OCI-LY1 (cell line): ENCODE data around the gene DYNLT4.
A peak's percentile ranks its signal among the peaks of the same experiment; 100 is the strongest.
"Not testable (repeated sequence)": the region's sequence is repeated elsewhere in the genome, so short reads cannot be mapped to it uniquely, and the experiment has no call there.

Experiments used
- H2AFZ ChIP-seq: fragments of 200-600 bp; sonication (generic), shearing (Covaris generic); 2 replicates; pipeline ENCODE4 v1.6.0; 2014; ENCODE audit warnings: antibody characterized with exemption, mild to moderate bottlenecking, low read length
- H3F3A ChIP-seq: fragments of 200-600 bp; sonication (generic), shearing (Covaris generic); 2 replicates; pipeline ENCODE4 v1.6.0; 2014; ENCODE audit warnings: mild to moderate bottlenecking, antibody characterized with exemption, low read length, moderate library complexity; ENCODE audit not compliant: insufficient read depth
- H3K27ac ChIP-seq: fragments of 200-600 bp; sonication (generic); 2 replicates; pipeline ENCODE4 v1.5.1; 2014; ENCODE audit warnings: low read length, mixed run types, mild to moderate bottlenecking, low read depth; ENCODE audit not compliant: poor library complexity, severe bottlenecking
- H3K27me3 ChIP-seq: fragments of 200-600 bp; sonication (generic); 2 replicates; pipeline ENCODE4 v1.6.0; 2014; ENCODE audit warnings: antibody characterized with exemption, mild to moderate bottlenecking, low read length, moderate library complexity; ENCODE audit not compliant: insufficient read depth
- H3K36me3 ChIP-seq: fragments of 200-600 bp; sonication (generic); 2 replicates; pipeline ENCODE4 v1.6.1; 2014; ENCODE audit warnings: mild to moderate bottlenecking, antibody characterized with exemption, low read length, moderate library complexity, mixed read lengths; ENCODE audit not compliant: insufficient read depth
- H3K4me1 ChIP-seq: fragments of 200-600 bp; sonication (generic); 2 replicates; pipeline ENCODE4 v1.5.1; 2014; ENCODE audit warnings: mild to moderate bottlenecking, low read length, moderate library complexity; ENCODE audit not compliant: insufficient read depth, severe bottlenecking
- H3K4me2 ChIP-seq: fragments of 200-600 bp; sonication (generic), shearing (Covaris generic); 2 replicates; pipeline ENCODE4 v1.6.1; 2014; ENCODE audit warnings: low read length
- H3K4me3 ChIP-seq: fragments of 200-600 bp; sonication (generic); 2 replicates; pipeline ENCODE4 v1.5.1; 2014; ENCODE audit warnings: low read length, low read depth, mild to moderate bottlenecking, mixed read lengths; ENCODE audit not compliant: poor library complexity, severe bottlenecking
- H3K79me2 ChIP-seq: fragments of 200-600 bp; shearing (Covaris generic); 2 replicates; pipeline ENCODE4 v1.6.1; 2016; ENCODE audit warnings: mixed run types, low read length, mixed read lengths; ENCODE audit not compliant: insufficient read depth
- H3K9ac ChIP-seq: fragments of 200-600 bp; sonication (generic), shearing (Covaris generic); 2 replicates; pipeline ENCODE4 v1.6.1; 2014; ENCODE audit warnings: mild to moderate bottlenecking, low read length, mixed read lengths
- H3K9me2 ChIP-seq: fragments of 200-600 bp; sonication (generic), shearing (Covaris generic); 2 replicates; pipeline ENCODE4 v1.6.1; 2014; ENCODE audit warnings: low read depth, mild to moderate bottlenecking, low read length, mixed read lengths
- H3K9me3 ChIP-seq: fragments of 200-600 bp; shearing (Covaris generic); 2 replicates; pipeline ENCODE4 v1.6.1; 2014; ENCODE audit warnings: low read length, mixed read lengths
- H4K20me1 ChIP-seq: fragments of 200-600 bp; sonication (generic), shearing (Covaris generic); 2 replicates; pipeline ENCODE4 v1.6.0; 2016; ENCODE audit warnings: mild to moderate bottlenecking, low read length; ENCODE audit not compliant: insufficient read depth
- EZH2 ChIP-seq: fragments of 200-600 bp; sonication (generic), shearing (Covaris generic); IDR thresholded peaks from 2 replicates; pipeline ENCODE4 v1.8.0; 2017; ENCODE audit warnings: borderline replicate concordance, mixed run types, mild to moderate bottlenecking, antibody characterized with exemption, low read length, moderate library complexity, mixed read lengths
- TF ChIP-seq, protein P1 (sequence below): fragments of 200-600 bp; sonication (generic), shearing (Covaris generic); IDR thresholded peaks from 2 replicates; pipeline ENCODE4 v1.5.1; 2017; ENCODE audit warnings: mild to moderate bottlenecking, antibody characterized with exemption, low read length, moderate library complexity, mixed read lengths

Gene DYNLT4

DNA sequence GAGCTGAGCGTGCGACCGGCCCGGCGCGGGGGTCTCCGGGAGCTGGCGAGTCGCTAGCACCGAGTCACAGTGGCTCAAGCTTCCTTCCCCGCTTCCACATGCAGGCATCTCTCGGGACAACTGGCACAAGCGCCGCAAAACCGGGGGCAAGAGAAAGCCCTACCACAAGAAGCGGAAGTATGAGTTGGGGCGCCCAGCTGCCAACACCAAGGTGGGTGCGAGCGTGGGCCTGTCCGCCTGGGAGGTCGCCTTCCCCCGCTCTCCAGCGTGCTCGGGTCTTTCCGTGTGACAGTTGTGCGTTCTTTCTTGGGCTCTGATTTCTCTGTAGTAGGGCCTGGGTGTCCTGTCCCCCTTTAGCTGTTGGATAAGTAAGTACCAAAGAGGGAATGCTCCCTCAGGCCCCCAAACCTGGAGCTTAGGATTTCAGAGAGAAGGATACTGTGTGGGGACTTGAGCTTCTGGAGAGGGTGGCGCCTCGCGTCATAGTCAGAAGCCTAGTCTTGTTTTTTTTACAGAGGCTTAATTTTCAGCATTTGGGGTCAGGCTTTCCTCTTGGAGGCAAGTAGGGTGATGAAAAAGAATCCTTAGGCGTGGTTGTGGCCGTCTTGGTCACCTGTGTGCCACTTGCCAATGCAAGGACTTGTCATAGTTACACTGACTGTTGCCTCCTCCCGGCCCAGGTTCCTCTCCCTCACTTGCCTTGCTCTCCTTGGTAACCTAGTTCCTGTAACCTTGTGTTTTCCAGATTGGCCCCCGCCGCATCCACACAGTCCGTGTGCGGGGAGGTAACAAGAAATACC is 31.0 kb downstream of the DYNLT4 start:
- peaks cover 10% of the 10 kb centered on the region; the same call in 1 of the 2 replicates for H3F3A ChIP-seq
- peaks cover 16% of the 10 kb centered on the region for H3K79me2 ChIP-seq
- H3K4me3 ChIP-seq = peak overlapping the region; percentile 92
- H3K9me3 ChIP-seq = no peaks in the 10 kb centered on the region
- peak overlapping the region; percentile 94 for H3K9ac ChIP-seq
- peaks cover 30% of the 10 kb centered on the region for H3K4me1 ChIP-seq
- no peaks in the 10 kb centered on the region for H4K20me1 ChIP-seq
- H3K36me3 ChIP-seq = peaks cover 55% of the 10 kb centered on the region
- peak overlapping the region; percentile 84 for H3K4me2 ChIP-seq
- H3K9me2 ChIP-seq = no peaks in the 10 kb centered on the region
- peak overlapping the region; percentile 82 for H3K27ac ChIP-seq
- H2AFZ ChIP-seq = no peak overlapping the region
- TF ChIP-seq, protein P1, sequence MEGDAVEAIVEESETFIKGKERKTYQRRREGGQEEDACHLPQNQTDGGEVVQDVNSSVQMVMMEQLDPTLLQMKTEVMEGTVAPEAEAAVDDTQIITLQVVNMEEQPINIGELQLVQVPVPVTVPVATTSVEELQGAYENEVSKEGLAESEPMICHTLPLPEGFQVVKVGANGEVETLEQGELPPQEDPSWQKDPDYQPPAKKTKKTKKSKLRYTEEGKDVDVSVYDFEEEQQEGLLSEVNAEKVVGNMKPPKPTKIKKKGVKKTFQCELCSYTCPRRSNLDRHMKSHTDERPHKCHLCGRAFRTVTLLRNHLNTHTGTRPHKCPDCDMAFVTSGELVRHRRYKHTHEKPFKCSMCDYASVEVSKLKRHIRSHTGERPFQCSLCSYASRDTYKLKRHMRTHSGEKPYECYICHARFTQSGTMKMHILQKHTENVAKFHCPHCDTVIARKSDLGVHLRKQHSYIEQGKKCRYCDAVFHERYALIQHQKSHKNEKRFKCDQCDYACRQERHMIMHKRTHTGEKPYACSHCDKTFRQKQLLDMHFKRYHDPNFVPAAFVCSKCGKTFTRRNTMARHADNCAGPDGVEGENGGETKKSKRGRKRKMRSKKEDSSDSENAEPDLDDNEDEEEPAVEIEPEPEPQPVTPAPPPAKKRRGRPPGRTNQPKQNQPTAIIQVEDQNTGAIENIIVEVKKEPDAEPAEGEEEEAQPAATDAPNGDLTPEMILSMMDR = no peak
- TF ChIP-seq EZH2 = no peak
- H3K27me3 ChIP-seq = no peaks in the 10 kb centered on the region

DNA sequence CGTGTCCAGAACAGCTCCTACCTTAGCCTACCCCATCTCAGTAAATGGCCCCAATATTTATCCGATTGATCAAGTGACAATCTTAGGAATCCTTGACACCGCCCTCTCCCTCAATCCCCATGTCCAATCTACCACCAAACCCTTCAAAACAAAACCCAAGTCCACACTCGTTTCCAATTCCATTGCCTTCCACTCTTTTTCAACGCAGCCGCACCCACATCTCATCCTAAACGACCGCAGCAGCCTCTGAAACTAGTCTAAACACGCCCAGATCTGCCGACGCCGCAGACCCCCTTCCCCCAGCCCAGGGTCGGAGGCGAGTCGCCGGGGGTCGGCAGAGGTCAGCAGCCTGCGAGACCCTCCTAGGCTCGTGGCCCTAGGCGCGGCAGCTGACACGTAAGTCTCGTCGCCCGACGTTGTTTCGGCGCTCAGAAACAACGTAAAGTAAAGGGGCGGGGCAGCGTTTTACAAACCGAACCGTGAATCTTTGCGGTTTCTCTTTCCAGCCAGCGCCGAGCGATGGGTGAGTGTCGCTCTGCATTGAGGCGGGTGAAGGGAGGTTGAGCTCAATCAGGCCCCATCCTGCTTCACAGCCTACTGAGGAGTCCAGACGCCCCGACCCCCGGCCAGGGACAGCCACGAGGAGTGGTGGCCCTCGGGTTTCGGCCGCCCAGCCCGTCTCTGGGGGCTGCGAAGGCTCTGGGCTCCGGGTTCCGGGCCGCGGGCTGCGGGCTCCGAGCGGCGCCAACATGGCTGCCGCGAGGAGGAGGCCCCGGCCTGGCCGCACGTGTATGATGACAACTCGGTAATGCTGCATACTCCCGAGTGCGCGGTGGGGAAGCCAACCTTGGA is 31.8 kb downstream of the DYNLT4 start, which contains the start of gene RPS8:
Gene RPS8, plus strand, starts transcription at position 463 of the 852 bp plus-strand sequence. Its CDS starts 57 bp downstream, at position 520.
- H3K36me3 ChIP-seq = peaks cover 47% of the 10 kb centered on the region
- no peak within 1 kb of the TSS for H2AFZ ChIP-seq
- H3K9ac ChIP-seq = peak within 1 kb of the TSS; percentile 94
- peaks cover 16% of the 10 kb centered on the region for H3K79me2 ChIP-seq
- H3K4me1 ChIP-seq = peaks cover 36% of the 10 kb centered on the region
- TF ChIP-seq EZH2 = no peak
- TF ChIP-seq, protein P1 = no peak
- H3F3A ChIP-seq = peaks cover 10% of the 10 kb centered on the region; the same call in 1 of the 2 replicates
- H3K9me3 ChIP-seq = no peaks in the 10 kb centered on the region
- H3K4me2 ChIP-seq = peak within 1 kb of the TSS; percentile 89
- H3K27me3 ChIP-seq = no peaks in the 10 kb centered on the region
- no peaks in the 10 kb centered on the region for H4K20me1 ChIP-seq
- H3K4me3 ChIP-seq = peak within 1 kb of the TSS; percentile 92
- H3K9me2 ChIP-seq = no peaks in the 10 kb centered on the region
- H3K27ac ChIP-seq = peak within 1 kb of the TSS; percentile 82

DNA sequence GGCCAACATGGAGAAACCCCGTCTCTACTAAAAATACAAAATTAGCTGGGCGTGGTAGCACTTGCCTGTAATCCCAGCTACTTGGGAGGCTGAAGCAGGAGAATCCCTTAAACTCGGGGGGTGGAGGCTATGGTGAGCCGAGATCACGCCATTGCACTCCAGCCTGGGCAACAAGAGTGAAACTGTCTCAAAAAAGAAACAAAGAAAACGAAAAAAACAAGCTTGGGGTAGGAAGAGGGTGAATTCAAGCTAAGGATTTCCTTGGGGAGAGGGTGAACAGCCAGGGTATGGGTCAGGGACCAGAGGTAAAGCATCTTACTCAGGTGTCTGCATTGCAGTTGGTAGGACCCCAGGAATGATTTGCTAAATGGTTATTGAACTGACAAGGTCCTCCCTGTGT is 40.7 kb downstream of the DYNLT4 start:
- H3K79me2 ChIP-seq, H3K4me1 ChIP-seq: not testable (repeated sequence)
- peaks cover 73% of the 10 kb centered on the region for H3K36me3 ChIP-seq

More for the DNA sequence above, 40.7 kb downstream of the DYNLT4 start:
- not testable (repeated sequence) for H4K20me1 ChIP-seq, H3K27me3 ChIP-seq, H3K4me3 ChIP-seq, H2AFZ ChIP-seq, H3K27ac ChIP-seq, H3K9me2 ChIP-seq, H3K4me2 ChIP-seq, H3F3A ChIP-seq, H3K9ac ChIP-seq, H3K9me3 ChIP-seq
